SK-N-MC (cell line): Measurements from ENCODE around the gene PODXL2.

Source experiments
- EZH2 ChIP-seq: fragments of 200-600 bp; sonication (generic); IDR thresholded peaks from one replicate; pipeline ENCODE4 v1.6.1; 2017; ENCODE audit warnings: antibody characterized with exemption
- FOXP2 ChIP-seq: optimal IDR thresholded peaks from 2 replicates; pipeline ENCODE3; 2011; ENCODE audit warnings: mild to moderate bottlenecking, moderate library complexity; ENCODE audit not compliant: insufficient read depth; ENCODE audit errors: extremely low read length, control extremely low read depth

DNA sequence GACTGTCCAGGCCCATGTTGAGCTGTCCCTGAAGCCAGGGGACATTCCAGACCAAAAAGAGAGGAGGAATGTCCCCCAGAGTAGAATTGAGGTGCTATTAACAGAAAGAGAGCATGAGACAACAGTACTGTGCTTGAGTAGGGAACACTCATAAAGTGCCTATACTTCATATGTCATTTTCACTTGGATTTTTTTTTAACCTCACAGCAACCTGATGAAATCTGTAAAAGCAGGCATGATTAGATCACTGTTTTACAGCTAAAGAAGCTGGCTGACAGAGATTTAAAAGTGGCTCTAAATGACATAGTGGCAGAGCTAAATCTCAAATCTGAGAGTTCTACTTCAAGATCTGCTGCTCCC is 18.8 kb downstream of the PODXL2 start:
- TF ChIP-seq EZH2 (no peak), FOXP2 (no peak)
